ENCODE measurements around the gene CTIF.

GRCh38 chr18:48662011-48662661 lies 123.3 kb downstream of the CTIF start:
- TF ChIP-seq USF1 (IDR thresholded peaks at IDR 0.05) (no peak), YY1 (IDR thresholded peaks at IDR 0.05; ENCODE audit: low read depth) (peak; percentile 77)
